WTC11 (cell line): ENCODE data around the gene ABCC4. TPM values are rescaled to one million over a fixed set of nuclear protein-coding genes. Genes with fewer than 3 reads are reported as not detected.

Experiments used
- ATAC-seq: fragments of 200-7000 bp; cut with Tn5 transposase; 2 replicates; pipeline ENCODE4 v1.10.0; 2021; ENCODE audit warnings: mild to moderate bottlenecking, moderate library complexity
- CTCF ChIA-PET: fragments of 300-600 bp; sonication (Branson Sonifier 250); formaldehyde crosslinking; loops from one replicate; lab custom pipeline; 2021; ENCODE audit warnings: antibody characterized with exemption; lab: Charles Lee
- POLR2A ChIA-PET: fragments of 350-600 bp; sonication (Branson Sonifier 250); formaldehyde crosslinking; loops from one replicate; lab custom pipeline; 2021; ENCODE audit warnings: antibody characterized with exemption; lab: Charles Lee
- DNase-seq: peaks from one replicate; pipeline ENCODE4 v3.0.0; 2021; ENCODE audit warnings: low spot score
- H3K27ac Mint-ChIP-seq: 2 replicates; pipeline ENCODE4 v1.8.0; 2021; ENCODE audit warnings: mixed read lengths
- H3K27me3 Mint-ChIP-seq: 2 replicates; pipeline ENCODE4 v1.8.0; 2021; ENCODE audit warnings: low read depth, mild to moderate bottlenecking, moderate library complexity, mixed read lengths
- H3K36me3 Mint-ChIP-seq: 2 replicates; pipeline ENCODE4 v1.8.0; 2021; ENCODE audit warnings: mixed read lengths
- H3K4me1 Mint-ChIP-seq: 2 replicates; pipeline ENCODE4 v1.8.0; 2022; ENCODE audit warnings: mixed read lengths
- H3K4me3 Mint-ChIP-seq: 2 replicates; pipeline ENCODE4 v1.8.0; 2021; ENCODE audit warnings: mild to moderate bottlenecking, moderate library complexity, mixed read lengths
- H3K9me3 Mint-ChIP-seq: 2 replicates; pipeline ENCODE4 v1.8.0; 2021; ENCODE audit warnings: mixed read lengths
- ATF1 ChIP-seq: sonication (generic); formaldehyde crosslinking; IDR thresholded peaks from 2 replicates; pipeline ENCODE4 v1.8.1; 2023; ENCODE audit warnings: mild to moderate bottlenecking, moderate library complexity, missing genetic modification reagents
- ATF6 ChIP-seq: sonication (generic); formaldehyde crosslinking; IDR thresholded peaks from 2 replicates; pipeline ENCODE4 v1.8.1; 2023; ENCODE audit warnings: mild to moderate bottlenecking, missing genetic modification reagents
- ESRRA ChIP-seq: sonication (generic); formaldehyde crosslinking; IDR thresholded peaks from 2 replicates; pipeline ENCODE4 v1.8.1; 2022; ENCODE audit warnings: mild to moderate bottlenecking, missing genetic modification reagents, borderline replicate concordance
- GTF2I ChIP-seq: fragments of 250-450 bp; sonication (Bioruptor Pico); conservative IDR thresholded peaks from 2 replicates; pipeline ENCODE4 v1.4.0; 2021; ENCODE audit warnings: mild to moderate bottlenecking
- HMGXB4 ChIP-seq: sonication (generic); formaldehyde crosslinking; IDR thresholded peaks from 2 replicates; pipeline ENCODE4 v1.8.1; 2023; ENCODE audit warnings: mild to moderate bottlenecking, moderate library complexity, missing genetic modification reagents
- MYBL2 ChIP-seq: sonication (generic); formaldehyde crosslinking; IDR thresholded peaks from 2 replicates; pipeline ENCODE4 v1.8.1; 2023; ENCODE audit warnings: mild to moderate bottlenecking, moderate library complexity, missing genetic modification reagents
- NR2C2 ChIP-seq: sonication (generic); formaldehyde crosslinking; IDR thresholded peaks from 2 replicates; pipeline ENCODE4 v1.8.0; 2022; ENCODE audit warnings: mild to moderate bottlenecking, missing genetic modification reagents
- NR3C1 ChIP-seq: sonication (generic); formaldehyde crosslinking; conservative IDR thresholded peaks from 2 replicates; pipeline ENCODE4 v1.8.1; 2023; ENCODE audit warnings: low read depth, mild to moderate bottlenecking, missing genetic modification reagents
- SMAD4 ChIP-seq: sonication (generic); formaldehyde crosslinking; IDR thresholded peaks from 2 replicates; pipeline ENCODE4 v1.8.0; 2022; ENCODE audit warnings: mild to moderate bottlenecking, missing genetic modification reagents
- TEAD1 ChIP-seq: sonication (generic); formaldehyde crosslinking; IDR thresholded peaks from 2 replicates; pipeline ENCODE4 v1.8.0; 2022; ENCODE audit warnings: mild to moderate bottlenecking, missing genetic modification reagents
- ZNF281 ChIP-seq: sonication (generic); formaldehyde crosslinking; IDR thresholded peaks from 2 replicates; pipeline ENCODE4 v1.8.0; 2023; ENCODE audit warnings: mild to moderate bottlenecking, missing genetic modification reagents
- ZNF317 ChIP-seq: sonication (generic); formaldehyde crosslinking; IDR thresholded peaks from 2 replicates; pipeline ENCODE4 v1.8.1; 2023; ENCODE audit warnings: low read depth, mild to moderate bottlenecking, moderate library complexity, missing genetic modification reagents, borderline replicate concordance
- ZNF396 ChIP-seq: fragments of 250-450 bp; sonication (Bioruptor Pico); IDR thresholded peaks from 2 replicates; pipeline ENCODE4 v1.8.0; 2021; ENCODE audit warnings: mild to moderate bottlenecking, moderate library complexity, borderline replicate concordance
- total RNA-seq: library from RNA; stranded (reverse); gene quantifications from 3 replicates; pipeline ENCODE4 v1.2.3, GENCODE V29; 2021
- TF ChIP-seq, protein P1 (sequence below): sonication (generic); formaldehyde crosslinking; IDR thresholded peaks from 2 replicates; pipeline ENCODE4 v1.8.1; 2023; ENCODE audit warnings: mild to moderate bottlenecking, missing genetic modification reagents, moderate library complexity
- TF ChIP-seq, protein P2 (sequence below): fragments of 250-450 bp; sonication (Bioruptor Pico); conservative IDR thresholded peaks from 2 replicates; pipeline ENCODE4 v1.9.0; 2021; ENCODE audit warnings: mild to moderate bottlenecking
- TF ChIP-seq, protein P3 (sequence below): sonication (generic); formaldehyde crosslinking; IDR thresholded peaks from 2 replicates; pipeline ENCODE4 v1.8.1; 2023; ENCODE audit warnings: mild to moderate bottlenecking, missing genetic modification reagents
- TF ChIP-seq, protein P4 (sequence below): sonication (generic); formaldehyde crosslinking; IDR thresholded peaks from 2 replicates; pipeline ENCODE4 v1.8.0; 2022; ENCODE audit warnings: mild to moderate bottlenecking, missing genetic modification reagents
- TF ChIP-seq, protein P5 (sequence below): sonication (generic); formaldehyde crosslinking; IDR thresholded peaks from 2 replicates; pipeline ENCODE4 v1.8.1; 2022; ENCODE audit warnings: missing genetic modification reagents, borderline replicate concordance

Gene ABCC4
- total RNA-seq, 1 experiment from 2014 or later = 7.2 TPM

GRCh38 chr13:95044452-95045205, 256.6 kb downstream of the ABCC4 start:
- Mint-ChIP-seq H3K27me3 (no peaks in the 10 kb centered on the region), H3K4me1 (0 out of 2 replicates have a peak, but pooled peaks cover 2% of the 10 kb centered on the region), H3K36me3 (no peaks in the 10 kb centered on the region)
- ChIA-PET POLR2A (no interaction called here), CTCF (no interaction called here)
- DNase-seq = no peak
- no peak for TF ChIP-seq ZNF396
- no peak for TF ChIP-seq ATF1 (CRISPR knock-in tag)
- TF ChIP-seq, protein P1, sequence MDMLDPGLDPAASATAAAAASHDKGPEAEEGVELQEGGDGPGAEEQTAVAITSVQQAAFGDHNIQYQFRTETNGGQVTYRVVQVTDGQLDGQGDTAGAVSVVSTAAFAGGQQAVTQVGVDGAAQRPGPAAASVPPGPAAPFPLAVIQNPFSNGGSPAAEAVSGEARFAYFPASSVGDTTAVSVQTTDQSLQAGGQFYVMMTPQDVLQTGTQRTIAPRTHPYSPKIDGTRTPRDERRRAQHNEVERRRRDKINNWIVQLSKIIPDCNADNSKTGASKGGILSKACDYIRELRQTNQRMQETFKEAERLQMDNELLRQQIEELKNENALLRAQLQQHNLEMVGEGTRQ (CRISPR knock-in tag) = no peak
- TF ChIP-seq, protein P2, sequence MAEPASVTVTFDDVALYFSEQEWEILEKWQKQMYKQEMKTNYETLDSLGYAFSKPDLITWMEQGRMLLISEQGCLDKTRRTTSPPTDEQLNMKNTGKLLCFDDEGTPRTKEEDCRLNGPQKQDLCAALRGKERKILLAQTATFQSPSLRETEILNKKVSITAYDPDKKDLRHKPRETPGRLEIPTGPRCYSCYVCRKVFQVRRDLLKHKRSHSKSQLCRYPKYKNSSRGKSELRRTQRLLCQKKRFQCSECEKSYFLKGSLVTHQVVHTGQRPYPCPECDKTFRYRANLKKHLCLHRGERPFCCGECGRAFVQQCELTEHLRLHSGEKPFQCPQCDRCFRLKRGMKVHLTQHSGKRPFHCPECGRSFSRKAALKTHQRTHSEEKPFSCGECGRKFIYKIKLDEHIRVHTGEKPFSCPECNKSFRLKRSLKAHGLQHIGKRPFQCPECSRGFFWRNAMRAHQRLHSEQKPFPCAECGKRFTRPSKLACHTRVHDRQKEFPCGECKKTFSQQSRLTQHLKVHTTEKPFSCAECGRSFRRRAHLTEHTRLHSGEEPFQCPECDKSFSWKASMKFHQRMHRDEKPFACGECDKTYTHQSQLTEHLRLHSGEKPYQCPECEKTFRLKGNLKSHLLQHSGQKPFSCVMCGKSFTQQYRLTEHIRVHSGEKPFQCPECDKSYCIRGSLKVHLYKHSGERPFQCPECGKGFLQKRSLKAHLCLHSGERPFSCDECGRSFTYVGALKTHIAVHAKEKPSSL = no peak
- no peak for TF ChIP-seq ZNF317 (CRISPR knock-in tag)
- TF ChIP-seq, protein P3, sequence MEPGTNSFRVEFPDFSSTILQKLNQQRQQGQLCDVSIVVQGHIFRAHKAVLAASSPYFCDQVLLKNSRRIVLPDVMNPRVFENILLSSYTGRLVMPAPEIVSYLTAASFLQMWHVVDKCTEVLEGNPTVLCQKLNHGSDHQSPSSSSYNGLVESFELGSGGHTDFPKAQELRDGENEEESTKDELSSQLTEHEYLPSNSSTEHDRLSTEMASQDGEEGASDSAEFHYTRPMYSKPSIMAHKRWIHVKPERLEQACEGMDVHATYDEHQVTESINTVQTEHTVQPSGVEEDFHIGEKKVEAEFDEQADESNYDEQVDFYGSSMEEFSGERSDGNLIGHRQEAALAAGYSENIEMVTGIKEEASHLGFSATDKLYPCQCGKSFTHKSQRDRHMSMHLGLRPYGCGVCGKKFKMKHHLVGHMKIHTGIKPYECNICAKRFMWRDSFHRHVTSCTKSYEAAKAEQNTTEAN = no peak
- no peak for TF ChIP-seq SMAD4 (CRISPR knock-in tag)
- TF ChIP-seq MYBL2 (CRISPR knock-in tag) = no peak
- no peak for TF ChIP-seq ATF6 (CRISPR knock-in tag)
- no peak for TF ChIP-seq ESRRA (CRISPR knock-in tag)
- no peak for TF ChIP-seq TEAD1 (CRISPR knock-in tag)
- TF ChIP-seq, protein P4, sequence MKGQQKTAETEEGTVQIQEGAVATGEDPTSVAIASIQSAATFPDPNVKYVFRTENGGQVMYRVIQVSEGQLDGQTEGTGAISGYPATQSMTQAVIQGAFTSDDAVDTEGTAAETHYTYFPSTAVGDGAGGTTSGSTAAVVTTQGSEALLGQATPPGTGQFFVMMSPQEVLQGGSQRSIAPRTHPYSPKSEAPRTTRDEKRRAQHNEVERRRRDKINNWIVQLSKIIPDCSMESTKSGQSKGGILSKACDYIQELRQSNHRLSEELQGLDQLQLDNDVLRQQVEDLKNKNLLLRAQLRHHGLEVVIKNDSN = no peak
- TF ChIP-seq NR2C2 (CRISPR knock-in tag) = no peak
- TF ChIP-seq, protein P5, sequence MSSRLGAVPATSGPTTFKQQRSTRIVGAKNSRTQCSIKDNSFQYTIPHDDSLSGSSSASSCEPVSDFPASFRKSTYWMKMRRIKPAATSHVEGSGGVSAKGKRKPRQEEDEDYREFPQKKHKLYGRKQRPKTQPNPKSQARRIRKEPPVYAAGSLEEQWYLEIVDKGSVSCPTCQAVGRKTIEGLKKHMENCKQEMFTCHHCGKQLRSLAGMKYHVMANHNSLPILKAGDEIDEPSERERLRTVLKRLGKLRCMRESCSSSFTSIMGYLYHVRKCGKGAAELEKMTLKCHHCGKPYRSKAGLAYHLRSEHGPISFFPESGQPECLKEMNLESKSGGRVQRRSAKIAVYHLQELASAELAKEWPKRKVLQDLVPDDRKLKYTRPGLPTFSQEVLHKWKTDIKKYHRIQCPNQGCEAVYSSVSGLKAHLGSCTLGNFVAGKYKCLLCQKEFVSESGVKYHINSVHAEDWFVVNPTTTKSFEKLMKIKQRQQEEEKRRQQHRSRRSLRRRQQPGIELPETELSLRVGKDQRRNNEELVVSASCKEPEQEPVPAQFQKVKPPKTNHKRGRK (CRISPR knock-in tag) = no peak
- TF ChIP-seq GTF2I = no peak
- TF ChIP-seq ZNF281 (CRISPR knock-in tag) = no peak
- no peak for TF ChIP-seq NR3C1 (CRISPR knock-in tag)
- no peak for TF ChIP-seq HMGXB4 (CRISPR knock-in tag)
- TF ChIP-seq, all 79 proteins: peak for 0
- ATAC-seq = no peak
- Mint-ChIP-seq H3K4me3 (no peak overlapping the region), H3K9me3 (no peaks in the 10 kb centered on the region), H3K27ac (no peak overlapping the region)
